HUES64 (cell line): ENCODE data around the gene ISY1.
A peak's percentile ranks its signal among the peaks of the same experiment; 100 is the strongest.

ENCODE experiments used
- H3K27ac ChIP-seq: 2 replicates; pipeline ENCODE4 v1.7.0; 2013; ENCODE audit warnings: low read depth, low read length, inconsistent platforms
- H3K27me3 ChIP-seq: 2 replicates; pipeline ENCODE4 v1.6.1; 2013; ENCODE audit warnings: mild to moderate bottlenecking, low read length; ENCODE audit not compliant: insufficient read depth
- H3K36me3 ChIP-seq: 2 replicates; pipeline ENCODE4 v1.6.1; 2013; ENCODE audit warnings: mild to moderate bottlenecking, low read length; ENCODE audit not compliant: insufficient read depth
- H3K4me1 ChIP-seq: 2 replicates; pipeline ENCODE4 v1.6.1; 2013; ENCODE audit warnings: mild to moderate bottlenecking, low read length, moderate library complexity; ENCODE audit not compliant: insufficient read depth
- H3K4me3 ChIP-seq: 2 replicates; pipeline ENCODE4 v1.5.1; 2013; ENCODE audit warnings: mild to moderate bottlenecking, low read length, moderate library complexity
- H3K9ac ChIP-seq: 2 replicates; pipeline ENCODE4 v1.6.1; 2013; ENCODE audit warnings: mild to moderate bottlenecking, low read depth, low read length
- H3K9me3 ChIP-seq: 2 replicates; pipeline ENCODE4 v1.6.1; 2013; ENCODE audit warnings: low read depth, low read length; ENCODE audit not compliant: insufficient read depth
- WGBS: fragments of 150-250, 120-280 bp; methylation state at CpG from one replicate; pipeline ENCODE4 v1.1.7; 2013; ENCODE audit warnings: missing lambda C conversion rate; 5-methylcytosine and 5-hydroxymethylcytosine counted together

Gene ISY1

GRCh38 chr3:129128357-129129155, 32.3 kb downstream of the ISY1 start:
- no peak overlapping the region for H3K27ac ChIP-seq
- no peaks in the 10 kb centered on the region for H3K4me1 ChIP-seq
- H3K27me3 ChIP-seq = no peaks in the 10 kb centered on the region
- no peaks in the 10 kb centered on the region for H3K9me3 ChIP-seq
- no peak overlapping the region for H3K9ac ChIP-seq
- H3K36me3 ChIP-seq = peaks cover 46% of the 10 kb centered on the region
- no peak overlapping the region for H3K4me3 ChIP-seq
- WGBS = 95% methylated on average over 15 of the region's 16 CpGs

- Histone ChIP-seq H3K9me3 (no peaks in the 10 kb centered on the region), H3K4me1 (no peaks in the 10 kb centered on the region), H3K9ac (no peak overlapping the region), H3K27me3 (no peaks in the 10 kb centered on the region), H3K36me3 (peaks cover 30% of the 10 kb centered on the region), H3K27ac (no peak overlapping the region), H3K4me3 (no peak overlapping the region)
- 91% methylated on average over 9 of the region's 9 CpGs for WGBS
Measured at GRCh38 chr3:129126726-129127280, 34.1 kb downstream of the ISY1 start.

- peaks cover 19% of the 10 kb centered on the region for H3K4me1 ChIP-seq
- H3K27me3 ChIP-seq = no peaks in the 10 kb centered on the region
- no peak overlapping the region for H3K4me3 ChIP-seq
- WGBS = 92% methylated on average over 4 of the region's 5 CpGs
- no peak overlapping the region for H3K27ac ChIP-seq
- H3K9me3 ChIP-seq = no peaks in the 10 kb centered on the region
- peaks cover 6% of the 10 kb centered on the region; the same call in 1 of the 2 replicates for H3K36me3 ChIP-seq
- H3K9ac ChIP-seq = no peak overlapping the region
Measured at GRCh38 chr3:129123314-129124060, 37.4 kb downstream of the ISY1 start.

GRCh38 chr3:129122412-129123011, 38.4 kb downstream of the ISY1 start:
- peak overlapping the region; percentile 20; the same call in 1 of the 2 replicates for H3K9ac ChIP-seq

GRCh38 chr3:129121792-129122411, 39.0 kb downstream of the ISY1 start, which contains the start of gene RAB43:
Gene RAB43, minus strand, starts transcription at chr3:129121804. Its CDS starts 315 bp downstream, at chr3:129121489.
- Histone ChIP-seq H3K9me3 (no peaks in the 10 kb centered on the region), H3K9ac (peak within 1 kb of the TSS; percentile 63), H3K4me1 (peaks cover 26% of the 10 kb centered on the region), H3K36me3 (peaks cover 8% of the 10 kb centered on the region), H3K4me3 (peak within 1 kb of the TSS; percentile 89), H3K27me3 (no peaks in the 10 kb centered on the region), H3K27ac (peak within 1 kb of the TSS; percentile 77; the same call in 1 of the 2 replicates)
- 0% methylated on average over 56 of the region's 60 CpGs for WGBS

More at GRCh38 chr3:129122412-129123011, 38.4 kb downstream of the ISY1 start:
- WGBS = 13% methylated on average over 18 of the region's 18 CpGs
- Histone ChIP-seq H3K36me3 (peaks cover 12% of the 10 kb centered on the region), H3K9me3 (no peaks in the 10 kb centered on the region), H3K27me3 (no peaks in the 10 kb centered on the region), H3K4me3 (peak overlapping the region; percentile 68), H3K27ac (no peak overlapping the region), H3K4me1 (peaks cover 21% of the 10 kb centered on the region)

GRCh38 chr3:129121016-129121791, 39.7 kb downstream of the ISY1 start:
- peak overlapping the region; percentile 89 for H3K4me3 ChIP-seq
- WGBS = under 1% methylated on average over 79 of the region's 80 CpGs
- peaks cover 6% of the 10 kb centered on the region for H3K36me3 ChIP-seq
- H3K27me3 ChIP-seq = no peaks in the 10 kb centered on the region
- peak overlapping the region; percentile 77; the same call in 1 of the 2 replicates for H3K27ac ChIP-seq
- H3K9me3 ChIP-seq = no peaks in the 10 kb centered on the region
- peak overlapping the region; percentile 63 for H3K9ac ChIP-seq
- peaks cover 33% of the 10 kb centered on the region for H3K4me1 ChIP-seq

GRCh38 chr3:129120254-129121004, 40.4 kb downstream of the ISY1 start:
- 5% methylated on average over 18 of the region's 18 CpGs for WGBS
- Histone ChIP-seq H3K4me3 (peak overlapping the region; percentile 89), H3K9ac (peak overlapping the region; percentile 63), H3K27ac (peak overlapping the region; percentile 77), H3K36me3 (peaks cover 6% of the 10 kb centered on the region), H3K27me3 (no peaks in the 10 kb centered on the region), H3K4me1 (peaks cover 37% of the 10 kb centered on the region), H3K9me3 (no peaks in the 10 kb centered on the region)

GRCh38 chr3:129119365-129120100, 41.3 kb downstream of the ISY1 start:
- peaks cover 41% of the 10 kb centered on the region for H3K4me1 ChIP-seq
- WGBS = 51% methylated on average over 12 of the region's 13 CpGs
- peak overlapping the region; percentile 89 for H3K4me3 ChIP-seq
- peaks cover 6% of the 10 kb centered on the region for H3K36me3 ChIP-seq
- H3K27me3 ChIP-seq = no peaks in the 10 kb centered on the region
- H3K27ac ChIP-seq = peak overlapping the region; percentile 76; the same call in 1 of the 2 replicates
- H3K9ac ChIP-seq = peak overlapping the region; percentile 63
- no peaks in the 10 kb centered on the region for H3K9me3 ChIP-seq

GRCh38 chr3:129118745-129119144, 42.1 kb downstream of the ISY1 start:
- WGBS = 80% methylated on average over 4 of the region's 5 CpGs
- H3K27me3 ChIP-seq = no peaks in the 10 kb centered on the region
- H3K36me3 ChIP-seq = peaks cover 6% of the 10 kb centered on the region
- no peaks in the 10 kb centered on the region for H3K9me3 ChIP-seq
- H3K9ac ChIP-seq = peak overlapping the region; percentile 17; the same call in 1 of the 2 replicates
- H3K27ac ChIP-seq = peak overlapping the region; percentile 1; the same call in 1 of the 2 replicates
- H3K4me3 ChIP-seq = 0 out of 2 replicates have a peak overlapping the region, but pooled peaks have one; percentile 89
- H3K4me1 ChIP-seq = peaks cover 46% of the 10 kb centered on the region
